ENCODE measurements around the gene PPP1CC.

- TF ChIP-seq CTCF (IDR thresholded peaks at IDR 0.05) (no peak), POLR2A (IDR thresholded peaks at IDR 0.05) (no peak)
These were observed 1.2 kb downstream of the PPP1CC start for GRCh38 chr12:110741341-110742095.

Measured in right lobe of liver (tissue), 4 donors.